Measurements from ENCODE around the gene PER1. TPM values are rescaled to one million over a fixed set of nuclear protein-coding genes. Genes with fewer than 3 reads are reported as not detected.

The PER1 gene
- total RNA-seq, 1 donor from 2014 or later, result 30.0 TPM

GRCh38 chr17:8153031-8153451, 837 bp upstream of the PER1 start:
- Mint-ChIP-seq H3K27me3 (ENCODE audit: unreplicated experiment) (peaks cover 27% of the 10 kb centered on the region), H3K4me3 (ENCODE audit: unreplicated experiment) (peak overlapping the region; percentile 85), H3K36me3 (ENCODE audit: low read depth, unreplicated experiment) (peaks cover 9% of the 10 kb centered on the region), H3K9me3 (ENCODE audit: unreplicated experiment) (no peaks in the 10 kb centered on the region), H3K4me1 (ENCODE audit: unreplicated experiment) (peaks cover 27% of the 10 kb centered on the region), H3K27ac (ENCODE audit: unreplicated experiment) (peak overlapping the region; percentile 98)
- TF ChIP-seq, protein P1, sequence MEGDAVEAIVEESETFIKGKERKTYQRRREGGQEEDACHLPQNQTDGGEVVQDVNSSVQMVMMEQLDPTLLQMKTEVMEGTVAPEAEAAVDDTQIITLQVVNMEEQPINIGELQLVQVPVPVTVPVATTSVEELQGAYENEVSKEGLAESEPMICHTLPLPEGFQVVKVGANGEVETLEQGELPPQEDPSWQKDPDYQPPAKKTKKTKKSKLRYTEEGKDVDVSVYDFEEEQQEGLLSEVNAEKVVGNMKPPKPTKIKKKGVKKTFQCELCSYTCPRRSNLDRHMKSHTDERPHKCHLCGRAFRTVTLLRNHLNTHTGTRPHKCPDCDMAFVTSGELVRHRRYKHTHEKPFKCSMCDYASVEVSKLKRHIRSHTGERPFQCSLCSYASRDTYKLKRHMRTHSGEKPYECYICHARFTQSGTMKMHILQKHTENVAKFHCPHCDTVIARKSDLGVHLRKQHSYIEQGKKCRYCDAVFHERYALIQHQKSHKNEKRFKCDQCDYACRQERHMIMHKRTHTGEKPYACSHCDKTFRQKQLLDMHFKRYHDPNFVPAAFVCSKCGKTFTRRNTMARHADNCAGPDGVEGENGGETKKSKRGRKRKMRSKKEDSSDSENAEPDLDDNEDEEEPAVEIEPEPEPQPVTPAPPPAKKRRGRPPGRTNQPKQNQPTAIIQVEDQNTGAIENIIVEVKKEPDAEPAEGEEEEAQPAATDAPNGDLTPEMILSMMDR (IDR thresholded peaks at IDR 0.05; ENCODE audit: unreplicated experiment), result no peak
- DNase-seq (ENCODE audit: low spot score), result no peak

DNA sequence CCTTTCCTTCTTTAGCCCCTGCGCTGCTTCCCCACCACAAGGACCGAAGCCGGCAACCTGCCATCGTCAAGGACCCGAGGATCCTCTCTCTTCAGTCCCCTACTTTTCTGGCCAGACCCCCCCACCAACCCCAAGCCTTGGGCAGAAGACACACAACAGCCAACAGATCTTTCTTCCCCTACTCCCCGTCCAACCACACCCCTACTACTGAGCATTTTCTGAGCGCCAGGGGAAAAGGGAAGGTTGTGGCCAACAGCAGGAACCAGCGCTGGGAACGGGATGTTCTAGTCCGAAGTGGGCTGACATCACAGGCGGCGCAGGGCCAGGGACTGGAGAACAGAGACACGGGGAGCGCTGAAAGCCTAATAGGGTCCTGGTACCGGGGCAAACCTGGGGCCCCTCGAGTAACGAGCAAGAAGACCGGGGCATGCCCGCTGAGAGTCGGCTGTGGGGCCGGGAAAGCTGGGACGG, 528 bp downstream of the PER1 start:
- TF ChIP-seq, protein P1 (IDR thresholded peaks at IDR 0.05; ENCODE audit: unreplicated experiment), result no peak
- H3K9me3 Mint-ChIP-seq (ENCODE audit: unreplicated experiment), result no peaks in the 10 kb centered on the region
- DNase-seq (ENCODE audit: low spot score), result peak; percentile 46
- peak overlapping the region; percentile 97 for H3K4me3 Mint-ChIP-seq (ENCODE audit: unreplicated experiment)
- peak overlapping the region; percentile 97 for H3K27ac Mint-ChIP-seq (ENCODE audit: unreplicated experiment)
- peaks cover 14% of the 10 kb centered on the region for H3K36me3 Mint-ChIP-seq (ENCODE audit: low read depth, unreplicated experiment)
- peaks cover 30% of the 10 kb centered on the region for H3K27me3 Mint-ChIP-seq (ENCODE audit: unreplicated experiment)
- peaks cover 27% of the 10 kb centered on the region for H3K4me1 Mint-ChIP-seq (ENCODE audit: unreplicated experiment)

- Mint-ChIP-seq H3K4me3 (ENCODE audit: unreplicated experiment) (peak overlapping the region; percentile 97), H3K27me3 (ENCODE audit: unreplicated experiment) (peaks cover 32% of the 10 kb centered on the region), H3K36me3 (ENCODE audit: low read depth, unreplicated experiment) (peaks cover 19% of the 10 kb centered on the region), H3K4me1 (ENCODE audit: unreplicated experiment) (peaks cover 27% of the 10 kb centered on the region), H3K9me3 (ENCODE audit: unreplicated experiment) (no peaks in the 10 kb centered on the region), H3K27ac (ENCODE audit: unreplicated experiment) (peak overlapping the region; percentile 97)
- TF ChIP-seq, protein P1 (IDR thresholded peaks at IDR 0.05; ENCODE audit: unreplicated experiment), result no peak
- peak; percentile 77 for DNase-seq (ENCODE audit: low spot score)
Observed at GRCh38 chr17:8151120-8151640, 1.0 kb downstream of the PER1 start.

GRCh38 chr17:8150194-8151119, 1.7 kb downstream of the PER1 start:
- no peaks in the 10 kb centered on the region for H3K9me3 Mint-ChIP-seq (ENCODE audit: unreplicated experiment)
- H3K36me3 Mint-ChIP-seq (ENCODE audit: low read depth, unreplicated experiment), result peaks cover 22% of the 10 kb centered on the region
- H3K27ac Mint-ChIP-seq (ENCODE audit: unreplicated experiment), result no peak overlapping the region
- peaks cover 27% of the 10 kb centered on the region for H3K4me1 Mint-ChIP-seq (ENCODE audit: unreplicated experiment)
- H3K4me3 Mint-ChIP-seq (ENCODE audit: unreplicated experiment), result no peak overlapping the region
- no peak for DNase-seq (ENCODE audit: low spot score)
- peaks cover 32% of the 10 kb centered on the region for H3K27me3 Mint-ChIP-seq (ENCODE audit: unreplicated experiment)
- TF ChIP-seq, protein P1 (IDR thresholded peaks at IDR 0.05; ENCODE audit: unreplicated experiment), result no peak
